Type B pancreatic cell (in vitro differentiated cells): ENCODE results near the gene NSD2. TPM values are rescaled to one million over a fixed set of nuclear protein-coding genes. Genes with fewer than 3 reads are reported as not detected.
"Not testable (repeated sequence)": the region's sequence is repeated elsewhere in the genome, so short reads cannot be mapped to it uniquely, and the experiment has no call there.

Source experiments
- DNase-seq: peaks from one replicate; pipeline ENCODE4 v3.0.0; 2021; ENCODE audit warnings: mixed read lengths; ENCODE audit not compliant: unreplicated experiment; ENCODE audit errors: extremely low spot score
- H3K27ac Mint-ChIP-seq: 2 replicates; pipeline ENCODE4 v1.8.0; 2021; ENCODE audit warnings: mild to moderate bottlenecking, mixed read lengths
- H3K27me3 Mint-ChIP-seq: 2 replicates; pipeline ENCODE4 v1.8.0; 2021; ENCODE audit warnings: mixed read lengths
- H3K36me3 Mint-ChIP-seq: 2 replicates; pipeline ENCODE4 v1.8.0; 2021; ENCODE audit warnings: mixed read lengths
- H3K4me1 Mint-ChIP-seq: one replicate; pipeline ENCODE4 v1.8.0; 2021; ENCODE audit warnings: mixed read lengths; ENCODE audit not compliant: unreplicated experiment
- H3K4me3 Mint-ChIP-seq: 2 replicates; pipeline ENCODE4 v1.8.0; 2021; ENCODE audit warnings: mild to moderate bottlenecking, mixed read lengths
- H3K9me3 Mint-ChIP-seq: 2 replicates; pipeline ENCODE4 v1.8.0; 2021; ENCODE audit warnings: mixed read lengths
- CTCF ChIP-seq: fragments of 200-600 bp; sonication (generic); conservative IDR thresholded peaks from 2 replicates; pipeline ENCODE4 v1.5.0; 2021; ENCODE audit warnings: antibody characterized with exemption, mild to moderate bottlenecking
- total RNA-seq: library from RNA; stranded (reverse); gene quantifications from 2 replicates; pipeline ENCODE4 v1.2.1, GENCODE V29; 2021; ENCODE audit warnings: low replicate concordance

The NSD2 gene
- total RNA-seq, 1 donor from 2014 or later = 156 TPM

- H3K27me3 Mint-ChIP-seq = no peaks in the 10 kb centered on the region
- no peaks in the 10 kb centered on the region for H3K4me1 Mint-ChIP-seq
- peak; percentile 32 for TF ChIP-seq CTCF
- H3K9me3 Mint-ChIP-seq = peaks cover 4% of the 10 kb centered on the region
- H3K4me3 Mint-ChIP-seq = no peak overlapping the region
- DNase-seq = no peak
- peaks cover 20% of the 10 kb centered on the region for H3K36me3 Mint-ChIP-seq
- no peak overlapping the region for H3K27ac Mint-ChIP-seq
Observed at GRCh38 chr4:1992468-1993168, 121.4 kb downstream of the NSD2 start.

- no peak overlapping the region for H3K27ac Mint-ChIP-seq
Observed at GRCh38 chr4:1993169-1993516, 122.0 kb downstream of the NSD2 start.

GRCh38 chr4:1993718-1994516 is 122.7 kb downstream of the NSD2 start:
- peaks cover 30% of the 10 kb centered on the region for H3K36me3 Mint-ChIP-seq
- H3K4me1 Mint-ChIP-seq, H3K27ac Mint-ChIP-seq, H3K9me3 Mint-ChIP-seq, H3K27me3 Mint-ChIP-seq, H3K4me3 Mint-ChIP-seq: not testable (repeated sequence)
- peak; percentile 58 for DNase-seq

More at GRCh38 chr4:1993169-1993516, 122.0 kb downstream of the NSD2 start:
- peaks cover 4% of the 10 kb centered on the region for H3K9me3 Mint-ChIP-seq
- DNase-seq = peak; percentile 47
- H3K36me3 Mint-ChIP-seq = peaks cover 23% of the 10 kb centered on the region
- H3K4me3 Mint-ChIP-seq = no peak overlapping the region
- TF ChIP-seq CTCF = no peak
- H3K4me1 Mint-ChIP-seq = peaks cover under 1% of the 10 kb centered on the region
- no peaks in the 10 kb centered on the region for H3K27me3 Mint-ChIP-seq

GRCh38 chr4:1994938-1995337 is 123.7 kb downstream of the NSD2 start:
- H3K36me3 Mint-ChIP-seq = peaks cover 41% of the 10 kb centered on the region
- H3K4me1 Mint-ChIP-seq = peaks cover 10% of the 10 kb centered on the region
- peaks cover 14% of the 10 kb centered on the region for H3K9me3 Mint-ChIP-seq
- no peak for TF ChIP-seq CTCF
- DNase-seq = no peak
- H3K4me3 Mint-ChIP-seq = no peak overlapping the region
- no peaks in the 10 kb centered on the region for H3K27me3 Mint-ChIP-seq
- no peak overlapping the region for H3K27ac Mint-ChIP-seq

GRCh38 chr4:1996866-1997611 is 125.8 kb downstream of the NSD2 start:
- Mint-ChIP-seq H3K4me3 (no peak overlapping the region), H3K36me3 (peaks cover 55% of the 10 kb centered on the region), H3K4me1 (peaks cover 10% of the 10 kb centered on the region), H3K9me3 (peaks cover 14% of the 10 kb centered on the region), H3K27me3 (no peaks in the 10 kb centered on the region), H3K27ac (no peak overlapping the region)
- DNase-seq = no peak
- TF ChIP-seq CTCF = no peak
